DMS114 treated with DMSO at 0.1 percent for 48 hours (cell line): ENCODE results near the gene TEDC1.
A peak's percentile ranks its signal among the peaks of the same experiment; 100 is the strongest.

ENCODE experiments used
- DNase-seq: peaks from one replicate; lab custom pipeline; 2025; ENCODE audit not compliant: unreplicated experiment; lab: John Stamatoyannopoulos, UW

TEDC1 gene

GRCh38 chr14:105484069-105484996 is 6.7 kb upstream of the TEDC1 start:
- DNase-seq: no peak

- no peak for DNase-seq
Observed at GRCh38 chr14:105484997-105485393, 6.1 kb upstream of the TEDC1 start.

- DNase-seq: peak; percentile 8
Observed at GRCh38 chr14:105485739-105486162, 5.3 kb upstream of the TEDC1 start.

- no peak for DNase-seq
Observed at GRCh38 chr14:105486163-105486973, 4.7 kb upstream of the TEDC1 start, which contains the start of gene CRIP1. TSS of gene CRIP1 (plus strand) at chr14:105486886. CDS start at chr14:105487260, 374 bp downstream.

GRCh38 chr14:105486974-105487448 is 4.0 kb upstream of the TEDC1 start:
- no peak for DNase-seq

GRCh38 chr14:105487449-105487985 is 3.5 kb upstream of the TEDC1 start:
- no peak for DNase-seq

- no peak for DNase-seq
Observed at GRCh38 chr14:105487986-105488777, 2.9 kb upstream of the TEDC1 start.

GRCh38 chr14:105488781-105489541 is 2.1 kb upstream of the TEDC1 start:
- no peak for DNase-seq

GRCh38 chr14:105489542-105490266 is 1.3 kb upstream of the TEDC1 start:
- DNase-seq: peak; percentile 66

- DNase-seq: no peak
Observed at GRCh38 chr14:105490267-105490571, 827 bp upstream of the TEDC1 start.

- DNase-seq: peak; percentile 39
Observed at GRCh38 chr14:105491366-105491973, 424 bp downstream of the TEDC1 start.

GRCh38 chr14:105492031-105492970 is 1.3 kb downstream of the TEDC1 start:
- no peak for DNase-seq

GRCh38 chr14:105492971-105493871 is 2.2 kb downstream of the TEDC1 start:
- no peak for DNase-seq

GRCh38 chr14:105493921-105494605 is 3.0 kb downstream of the TEDC1 start:
- DNase-seq: no peak

GRCh38 chr14:105494606-105494929 is 3.5 kb downstream of the TEDC1 start:
- no peak for DNase-seq
